Upper lobe of right lung (tissue), 1 donor: ENCODE results near the gene PLEKHA1. TPM values are rescaled to one million over a fixed set of nuclear protein-coding genes. Genes with fewer than 3 reads are reported as not detected.
A peak's percentile ranks its signal among the peaks of the same experiment; 100 is the strongest.

ENCODE experiments used
- ATAC-seq: fragments of 200-7000 bp; cut with Tn5 transposase; one replicate; pipeline ENCODE4 v1.9.1; 2020; ENCODE audit warnings: mild to moderate bottlenecking, moderate library complexity
- DNase-seq: peaks from one replicate; pipeline ENCODE4 v3.0.0-alpha.2; 2020
- H3K27ac ChIP-seq: fragments of 200-600 bp; one replicate; pipeline ENCODE4 v1.8.0; 2022
- H3K27me3 ChIP-seq: fragments of 200-600 bp; one replicate; pipeline ENCODE4 v1.8.0; 2022; ENCODE audit warnings: mild to moderate bottlenecking
- H3K36me3 ChIP-seq: fragments of 200-600 bp; one replicate; pipeline ENCODE4 v1.8.0; 2022
- H3K4me1 ChIP-seq: fragments of 200-600 bp; one replicate; pipeline ENCODE4 v1.8.0; 2022
- H3K4me3 ChIP-seq: fragments of 200-600 bp; one replicate; pipeline ENCODE4 v1.8.0; 2022; ENCODE audit warnings: mild to moderate bottlenecking
- H3K9me3 ChIP-seq: fragments of 200-600 bp; one replicate; pipeline ENCODE4 v1.8.0; 2022
- intact Hi-C: fragments of 100-400 bp; cut with DNase I; formaldehyde crosslinking; loops from one replicate; pipeline ENCODE4 v1.11.0; 2022
- long read RNA-seq: library from polyadenylated mRNA; unstranded; transcript quantifications from one replicate; pipeline ENCODE4 v2.0.0, GENCODE V29; 2021
- total RNA-seq: library from RNA; stranded (reverse); fragmentation: NEBNext Ultra II Directional; extraction: Animal tissue kit (Norgen Biotek cat#: 25700); gene quantifications from one replicate; pipeline ENCODE4 v1.2.1, GENCODE V29; 2021
- TF ChIP-seq, protein P1 (sequence below): fragments of 200-600 bp; IDR thresholded peaks from one replicate; pipeline ENCODE4 v1.8.0; 2022; ENCODE audit warnings: antibody characterized with exemption
- donor health status: DM: no; HTN: yes; CAD: no; lungs with severe emphysema.

The PLEKHA1 gene
- 59.9 TPM for total RNA-seq
- long read RNA-seq, full-length matches to known transcripts, result 9 of 134 reads
- long read RNA-seq, partial matches to known transcripts, result 15 of 134 reads
- long read RNA-seq, other reads (novel, unspliced or antisense), result 110 of 134 reads

DNA sequence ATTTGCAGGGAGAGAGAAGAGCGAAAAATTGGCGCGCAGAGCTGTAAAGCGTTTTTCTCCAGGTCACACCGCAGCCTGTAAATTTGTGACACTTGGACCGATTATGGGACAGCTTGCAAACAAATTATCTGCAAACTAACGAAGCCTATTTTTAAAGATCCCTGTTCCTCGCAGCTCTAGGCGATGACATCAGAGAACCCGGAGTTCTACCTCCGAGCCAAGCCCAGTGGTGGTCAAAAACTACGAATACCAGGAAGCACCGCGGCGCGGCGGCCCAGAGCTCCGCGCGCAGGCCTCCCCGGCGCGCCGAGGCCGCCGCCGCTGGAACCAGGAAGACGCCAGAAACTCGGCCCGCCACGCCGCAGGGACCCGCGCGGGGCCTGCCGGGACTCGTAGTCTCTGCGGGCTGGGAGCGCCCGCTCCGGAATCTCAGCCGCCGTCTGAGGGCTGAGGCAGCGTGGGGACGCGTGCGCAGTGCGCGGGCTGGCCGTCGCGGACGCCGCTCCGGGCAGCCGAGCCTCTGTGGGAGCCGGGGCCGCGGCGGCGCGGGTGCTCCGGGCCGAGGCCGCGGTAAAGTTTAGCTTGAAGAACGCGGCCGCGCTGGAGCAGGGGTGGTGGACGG lies at the start of gene PLEKHA1:
TSS of gene PLEKHA1 (plus strand) at position 472 of the 622 bp plus-strand sequence. CDS start 18,493 bp downstream, outside the sequence.
- TF ChIP-seq, protein P1, sequence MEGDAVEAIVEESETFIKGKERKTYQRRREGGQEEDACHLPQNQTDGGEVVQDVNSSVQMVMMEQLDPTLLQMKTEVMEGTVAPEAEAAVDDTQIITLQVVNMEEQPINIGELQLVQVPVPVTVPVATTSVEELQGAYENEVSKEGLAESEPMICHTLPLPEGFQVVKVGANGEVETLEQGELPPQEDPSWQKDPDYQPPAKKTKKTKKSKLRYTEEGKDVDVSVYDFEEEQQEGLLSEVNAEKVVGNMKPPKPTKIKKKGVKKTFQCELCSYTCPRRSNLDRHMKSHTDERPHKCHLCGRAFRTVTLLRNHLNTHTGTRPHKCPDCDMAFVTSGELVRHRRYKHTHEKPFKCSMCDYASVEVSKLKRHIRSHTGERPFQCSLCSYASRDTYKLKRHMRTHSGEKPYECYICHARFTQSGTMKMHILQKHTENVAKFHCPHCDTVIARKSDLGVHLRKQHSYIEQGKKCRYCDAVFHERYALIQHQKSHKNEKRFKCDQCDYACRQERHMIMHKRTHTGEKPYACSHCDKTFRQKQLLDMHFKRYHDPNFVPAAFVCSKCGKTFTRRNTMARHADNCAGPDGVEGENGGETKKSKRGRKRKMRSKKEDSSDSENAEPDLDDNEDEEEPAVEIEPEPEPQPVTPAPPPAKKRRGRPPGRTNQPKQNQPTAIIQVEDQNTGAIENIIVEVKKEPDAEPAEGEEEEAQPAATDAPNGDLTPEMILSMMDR, result no peak
- Histone ChIP-seq H3K9me3 (no peaks in the 10 kb centered on the region), H3K4me3 (peak within 1 kb of the TSS; percentile 61), H3K27me3 (no peaks in the 10 kb centered on the region), H3K27ac (peak within 1 kb of the TSS; percentile 92), H3K36me3 (no peaks in the 10 kb centered on the region), H3K4me1 (peaks cover 6% of the 10 kb centered on the region)
- intact Hi-C loops, result no loop called here
- DNase-seq (peak; percentile 98), ATAC-seq (peak; percentile 97)

DNA sequence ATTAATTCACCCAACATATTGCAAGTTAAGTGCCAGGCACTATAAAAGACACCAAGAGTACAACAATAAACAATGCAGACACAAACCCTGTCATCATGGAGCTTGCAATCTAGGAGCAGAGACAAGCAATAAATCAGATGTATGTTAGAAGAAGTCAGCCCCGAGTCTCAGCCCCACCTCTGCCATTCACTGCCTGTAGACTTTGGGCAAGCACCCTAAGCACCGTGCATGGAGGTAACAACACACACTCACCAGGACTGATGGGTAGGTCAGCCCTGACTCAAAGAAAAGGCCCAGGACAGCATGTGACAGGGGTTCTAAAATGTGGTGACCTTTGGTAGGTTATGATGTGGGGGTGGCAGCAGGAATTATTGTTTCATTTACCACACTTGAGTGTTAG lies 49.3 kb upstream of the PLEKHA1 start:
- Histone ChIP-seq H3K4me1 (no peaks in the 10 kb centered on the region), H3K27me3 (no peaks in the 10 kb centered on the region), H3K27ac (no peak overlapping the region), H3K9me3 (peaks cover 7% of the 10 kb centered on the region), H3K36me3 (no peaks in the 10 kb centered on the region), H3K4me3 (no peak overlapping the region)
- TF ChIP-seq, protein P1, result no peak
- intact Hi-C loops, result no loop called here
- ATAC-seq, result no peak
- no peak for DNase-seq

DNA sequence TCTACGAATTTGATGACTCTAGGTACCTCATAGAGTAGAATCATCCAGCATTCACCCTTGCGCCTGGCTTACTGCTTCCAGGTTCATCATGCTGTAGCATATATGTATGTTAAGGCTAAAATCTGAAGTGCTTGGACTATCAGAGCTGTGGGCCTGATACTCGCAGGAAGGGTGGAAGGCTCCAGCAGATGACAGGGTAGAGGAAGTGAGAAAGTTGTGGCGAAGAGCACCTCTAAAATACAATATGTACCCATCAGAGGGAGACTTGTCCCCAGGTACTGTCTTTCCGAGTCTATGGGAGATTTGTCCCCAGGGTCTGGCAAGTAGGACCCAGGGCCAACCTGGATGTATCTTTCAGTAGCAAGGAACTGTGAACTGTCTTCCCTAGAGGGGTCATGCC lies 48.1 kb upstream of the PLEKHA1 start:
- H3K9me3 ChIP-seq, result no peaks in the 10 kb centered on the region
- H3K4me1 ChIP-seq, result no peaks in the 10 kb centered on the region
- no peaks in the 10 kb centered on the region for H3K36me3 ChIP-seq
- no peak overlapping the region for H3K4me3 ChIP-seq
- no peak overlapping the region for H3K27ac ChIP-seq
- peaks cover under 1% of the 10 kb centered on the region for H3K27me3 ChIP-seq
- ATAC-seq, result no peak
- no peak for DNase-seq
- intact Hi-C loops, result no loop called here
- TF ChIP-seq, protein P1, result no peak

DNA sequence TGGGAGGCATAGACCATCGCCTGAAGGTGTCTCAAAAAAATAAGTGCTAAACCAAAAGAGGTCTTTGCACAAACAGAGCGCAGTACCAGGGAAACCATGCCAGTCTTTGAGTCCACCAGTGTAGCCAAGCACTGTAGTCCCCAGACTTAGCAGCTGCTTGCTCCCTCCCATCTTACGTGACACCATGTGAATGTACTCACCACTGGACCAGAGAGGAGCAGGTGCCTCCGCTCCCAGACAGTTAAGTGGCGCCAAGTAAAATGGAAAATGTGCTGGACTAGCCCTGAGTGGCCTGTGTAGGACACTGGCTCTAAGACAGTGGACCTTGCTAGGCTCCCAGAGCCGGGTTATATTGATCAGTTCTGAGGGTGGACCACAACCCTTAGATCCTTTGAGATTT lies 47.7 kb upstream of the PLEKHA1 start:
- ATAC-seq (no peak), DNase-seq (no peak)
- Histone ChIP-seq H3K9me3 (no peaks in the 10 kb centered on the region), H3K27ac (no peak overlapping the region), H3K4me1 (no peaks in the 10 kb centered on the region), H3K4me3 (no peak overlapping the region), H3K36me3 (no peaks in the 10 kb centered on the region), H3K27me3 (peaks cover 4% of the 10 kb centered on the region)
- intact Hi-C loops, result no loop called here
- TF ChIP-seq, protein P1, result no peak

DNA sequence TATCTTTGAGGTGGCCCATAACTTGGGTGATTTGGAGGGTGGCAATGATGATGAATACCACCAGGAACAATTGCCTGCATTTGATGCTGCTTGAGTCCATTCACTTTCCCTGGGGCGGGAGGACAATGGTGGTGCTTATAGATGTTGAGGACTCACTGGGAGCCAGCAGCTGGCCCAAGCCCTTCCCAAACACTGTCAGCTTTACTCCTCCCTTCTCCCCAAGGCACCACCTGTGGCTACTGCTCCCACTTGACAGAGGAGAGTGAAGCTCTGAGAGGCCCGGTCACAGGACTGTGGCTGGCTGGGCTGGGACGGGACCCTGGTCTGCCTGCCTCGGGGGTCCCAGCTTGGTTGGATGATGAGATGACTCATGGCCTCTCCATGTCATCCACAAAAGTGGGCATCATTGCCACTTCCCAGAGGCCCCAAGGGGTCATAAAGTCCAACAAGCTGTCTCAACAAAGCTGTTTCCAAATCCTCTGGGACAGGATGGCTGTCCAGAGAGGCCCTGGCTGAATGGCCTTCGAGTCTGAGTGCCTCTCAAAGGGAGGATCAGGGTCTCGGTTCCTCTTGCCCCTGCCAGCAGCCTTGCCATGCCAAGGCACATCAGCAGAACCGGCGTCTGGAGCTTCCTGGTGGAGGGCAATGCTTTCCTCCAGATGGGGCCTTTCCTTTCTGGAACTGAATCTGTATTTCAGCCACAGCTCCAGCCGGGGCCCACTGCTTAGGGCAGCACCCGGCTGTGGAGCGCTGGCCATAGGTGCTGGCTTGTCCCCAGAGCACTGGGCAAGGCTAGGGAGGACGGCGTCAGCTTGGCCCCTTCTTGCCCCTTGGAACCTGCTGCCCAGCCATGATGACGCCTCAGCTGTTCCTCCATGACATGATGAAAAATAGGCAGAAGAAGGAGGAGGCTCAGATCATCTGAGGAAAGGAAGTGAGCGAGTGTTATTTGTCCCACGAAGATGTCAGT lies 47.0 kb upstream of the PLEKHA1 start:
- no peaks in the 10 kb centered on the region for H3K9me3 ChIP-seq
- ATAC-seq, result no peak
- H3K4me3 ChIP-seq, result no peak overlapping the region
- TF ChIP-seq, protein P1, result no peak
- intact Hi-C loops, result no loop called here
- H3K27ac ChIP-seq, result no peak overlapping the region
- no peak for DNase-seq
- H3K36me3 ChIP-seq, result no peaks in the 10 kb centered on the region
- no peaks in the 10 kb centered on the region for H3K4me1 ChIP-seq
- H3K27me3 ChIP-seq, result peaks cover 5% of the 10 kb centered on the region
